Upper lobe of left lung (tissue), 6 donors: ENCODE data around the gene ZNF783. TPM values are rescaled to one million over a fixed set of nuclear protein-coding genes. Genes with fewer than 3 reads are reported as not detected.
A peak's percentile ranks its signal among the peaks of the same experiment; 100 is the strongest.

Source experiments
- ATAC-seq, 2 donors: fragments of 200-7000 bp; cut with Tn5 transposase; one replicate each; pipeline ENCODE4 v1.9.1; 2022; ENCODE audit warnings: mild to moderate bottlenecking in 2 of 2, moderate library complexity in 2 of 2; ENCODE audit not compliant: low FRiP score in 2 of 2
- DNase-seq, 2 donors: peaks; one replicate each; pipeline ENCODE4 v3.0.0-alpha.2; 2019 to 2020
- H3K27ac ChIP-seq, 4 donors: fragments of 200-600 bp; sonication (generic); one replicate each; pipeline ENCODE4 v1.5.1; 2016 to 2019
- H3K27me3 ChIP-seq, 4 donors: fragments of 200-600 bp; sonication (generic); one replicate each; pipeline ENCODE4 v1.5.1; 2017 to 2019
- H3K36me3 ChIP-seq, 4 donors: fragments of 200-600 bp; sonication (generic); one replicate each; pipeline ENCODE4 v1.5.1; 2016 to 2019
- H3K4me1 ChIP-seq, 4 donors: fragments of 200-600 bp; sonication (generic); one replicate each; pipeline ENCODE4 v1.5.1; 2018 to 2019
- H3K4me3 ChIP-seq, 4 donors: fragments of 200-600 bp; sonication (generic); one replicate each; pipeline ENCODE4 v1.5.1; 2017 to 2019; ENCODE audit warnings: mild to moderate bottlenecking in 2 of 4, moderate library complexity in 1 of 4
- H3K9me3 ChIP-seq, 4 donors: fragments of 200-600 bp; sonication (generic); one replicate each; pipeline ENCODE4 v1.5.1; 2018 to 2019
- EP300 ChIP-seq, 4 donors: sonication (generic); formaldehyde crosslinking; IDR thresholded peaks; one replicate each; pipeline ENCODE4 v1.5.1; 2017; ENCODE audit warnings: antibody characterized with exemption in 4 of 4, control low read depth in 2 of 4
- POLR2A ChIP-seq, 4 donors: fragments of 450-650 bp; IDR thresholded peaks; one replicate each; pipeline ENCODE4 v1.5.1; 2016 to 2017; ENCODE audit warnings: antibody characterized with exemption in 4 of 4, mild to moderate bottlenecking in 2 of 4
- POLR2AphosphoS5 ChIP-seq, 2 donors: sonication (generic); formaldehyde crosslinking; IDR thresholded peaks; one replicate each; pipeline ENCODE4 v1.5.1; 2017; ENCODE audit warnings: antibody characterized with exemption in 2 of 2
- WGBS, 2 donors: methylation state at CpG; one replicate each; pipeline ENCODE4 v1.1.5; 2017 to 2018; 5-methylcytosine and 5-hydroxymethylcytosine counted together
- total RNA-seq, 6 donors: library from RNA; depleted of rRNA in 4 of 6; stranded (reverse); fragments of >200 nt in 4 of 6; gene quantifications; one replicate each; pipeline versions ENCODE4 v1.1.0 to v1.2.1, GENCODE V29; 2016 to 2021
- TF ChIP-seq, protein P1 (sequence below), 6 experiments: fragments of 450-650 bp in 4 of 6; fragments of 200-600 bp in 2 of 6; sonication (generic) in 2 of 6; IDR thresholded peaks; one replicate each; pipeline ENCODE4 v1.5.1; 2016 to 2019; ENCODE audit warnings: antibody characterized with exemption in 6 of 6
- donor health status: DM: no; HTN: no; CAD: no; lungs with moderate emphysema.
- donor health status: DM: no; HTN: yes; CAD: no; lungs with severe emphysema.

The ZNF783 gene
- total RNA-seq, 6 donors from 2014 or later, result 12.6 to 46.1 (median 17.5) TPM

DNA sequence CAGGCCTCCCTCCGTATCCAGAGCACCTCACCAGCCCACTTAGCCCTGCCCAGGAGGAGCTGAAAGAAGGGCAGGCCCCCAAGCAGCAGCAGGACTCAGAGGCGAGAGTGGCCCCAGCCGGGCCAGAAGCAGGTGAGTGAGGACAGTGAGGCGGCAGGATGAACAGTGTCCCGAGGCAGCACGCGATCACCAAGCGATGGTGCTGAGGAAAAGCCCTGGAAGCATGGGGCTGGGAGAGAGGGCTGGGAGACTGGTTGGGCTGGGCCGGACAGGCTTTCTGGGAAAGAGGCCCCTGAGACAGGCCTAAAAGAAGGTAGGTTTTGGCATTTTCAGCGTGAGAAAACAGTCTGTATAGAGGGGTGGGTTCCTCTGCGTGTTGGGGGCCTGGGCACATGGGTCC lies 16.4 kb downstream of the ZNF783 start:
- no peak overlapping the region for H3K4me3 ChIP-seq
- DNase-seq (no peak), ATAC-seq (no peak)
- peaks cover 13 to 70% (median 46%) of the 10 kb centered on the region in 4 donors for H3K36me3 ChIP-seq
- H3K4me1 ChIP-seq, result no peaks in the 10 kb centered on the region
- no peak overlapping the region for H3K27ac ChIP-seq
- TF ChIP-seq, protein P1, sequence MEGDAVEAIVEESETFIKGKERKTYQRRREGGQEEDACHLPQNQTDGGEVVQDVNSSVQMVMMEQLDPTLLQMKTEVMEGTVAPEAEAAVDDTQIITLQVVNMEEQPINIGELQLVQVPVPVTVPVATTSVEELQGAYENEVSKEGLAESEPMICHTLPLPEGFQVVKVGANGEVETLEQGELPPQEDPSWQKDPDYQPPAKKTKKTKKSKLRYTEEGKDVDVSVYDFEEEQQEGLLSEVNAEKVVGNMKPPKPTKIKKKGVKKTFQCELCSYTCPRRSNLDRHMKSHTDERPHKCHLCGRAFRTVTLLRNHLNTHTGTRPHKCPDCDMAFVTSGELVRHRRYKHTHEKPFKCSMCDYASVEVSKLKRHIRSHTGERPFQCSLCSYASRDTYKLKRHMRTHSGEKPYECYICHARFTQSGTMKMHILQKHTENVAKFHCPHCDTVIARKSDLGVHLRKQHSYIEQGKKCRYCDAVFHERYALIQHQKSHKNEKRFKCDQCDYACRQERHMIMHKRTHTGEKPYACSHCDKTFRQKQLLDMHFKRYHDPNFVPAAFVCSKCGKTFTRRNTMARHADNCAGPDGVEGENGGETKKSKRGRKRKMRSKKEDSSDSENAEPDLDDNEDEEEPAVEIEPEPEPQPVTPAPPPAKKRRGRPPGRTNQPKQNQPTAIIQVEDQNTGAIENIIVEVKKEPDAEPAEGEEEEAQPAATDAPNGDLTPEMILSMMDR (IDR thresholded peaks at IDR 0.05), result no peak
- TF ChIP-seq POLR2A (IDR thresholded peaks at IDR 0.05) (no peak), POLR2AphosphoS5 (IDR thresholded peaks at IDR 0.05) (no peak), EP300 (IDR thresholded peaks at IDR 0.05) (no peak)
- H3K9me3 ChIP-seq, result no peaks in the 10 kb centered on the region
- no peaks in the 10 kb centered on the region for H3K27me3 ChIP-seq
- WGBS, 2 donors, result 96 to 97% methylated on average over 11 of the region's 11 CpGs

- TF ChIP-seq, protein P1 (IDR thresholded peaks at IDR 0.05), result no peak
- TF ChIP-seq POLR2A (IDR thresholded peaks at IDR 0.05) (no peak), POLR2AphosphoS5 (IDR thresholded peaks at IDR 0.05) (no peak), EP300 (IDR thresholded peaks at IDR 0.05) (no peak)
- peak in 1 of 2 donors; percentile 64 for DNase-seq
- 90 to 97% methylated on average over 17 of the region's 17 CpGs for WGBS, 2 donors
- no peak overlapping the region for H3K4me3 ChIP-seq
- peaks cover 13 to 67% (median 46%) of the 10 kb centered on the region in 4 donors for H3K36me3 ChIP-seq
- H3K9me3 ChIP-seq, result no peaks in the 10 kb centered on the region
- no peak for ATAC-seq
- no peak overlapping the region for H3K27ac ChIP-seq
- no peaks in the 10 kb centered on the region for H3K27me3 ChIP-seq
- peaks cover 0 to under 1% (median under 1%) of the 10 kb centered on the region in 4 donors for H3K4me1 ChIP-seq
Measured at GRCh38 chr7:149279111-149279743, 17.2 kb downstream of the ZNF783 start.

- Histone ChIP-seq H3K4me3 (no peak overlapping the region), H3K4me1 (peaks cover 0 to 9% (median 7%) of the 10 kb centered on the region in 4 donors), H3K27me3 (no peaks in the 10 kb centered on the region), H3K27ac (no peak overlapping the region), H3K36me3 (peaks cover 13 to 66% (median 45%) of the 10 kb centered on the region in 4 donors), H3K9me3 (no peaks in the 10 kb centered on the region)
- DNase-seq (no peak), ATAC-seq (no peak)
- no peak for TF ChIP-seq POLR2A (IDR thresholded peaks at IDR 0.05)
- no peak for TF ChIP-seq POLR2AphosphoS5 (IDR thresholded peaks at IDR 0.05)
- TF ChIP-seq, protein P1 (IDR thresholded peaks at IDR 0.05), result no peak
- TF ChIP-seq EP300 (IDR thresholded peaks at IDR 0.05), result no peak
- 100% methylated on average over 2 to 4 of the region's 9 CpGs for WGBS, 2 donors
Measured at GRCh38 chr7:149280151-149280550, 18.2 kb downstream of the ZNF783 start.

GRCh38 chr7:149280661-149281507 lies 18.9 kb downstream of the ZNF783 start:
- WGBS, 2 donors, result 87 to 96% methylated on average over 5 to 8 of the region's 8 CpGs

More at GRCh38 chr7:149280661-149281507, 18.9 kb downstream of the ZNF783 start:
- H3K27ac ChIP-seq, result no peak overlapping the region
- no peaks in the 10 kb centered on the region for H3K27me3 ChIP-seq
- no peaks in the 10 kb centered on the region for H3K9me3 ChIP-seq
- no peak for TF ChIP-seq EP300 (IDR thresholded peaks at IDR 0.05)
- TF ChIP-seq POLR2AphosphoS5 (IDR thresholded peaks at IDR 0.05), result no peak
- TF ChIP-seq, protein P1 (IDR thresholded peaks at IDR 0.05), result no peak
- no peak for TF ChIP-seq POLR2A (IDR thresholded peaks at IDR 0.05)
- H3K4me1 ChIP-seq, result peaks cover 7 to 17% (median 13%) of the 10 kb centered on the region in 4 donors
- ATAC-seq, result no peak
- no peak overlapping the region for H3K4me3 ChIP-seq
- no peak for DNase-seq
- H3K36me3 ChIP-seq, result peaks cover 13 to 59% (median 39%) of the 10 kb centered on the region in 4 donors
